GM12878 (cell line): Measurements from ENCODE around the gene RAB3C.

ENCODE experiments used
- CTCF ChIP-seq, 3 experiments: IDR thresholded peaks in 2 of 3; conservative IDR thresholded peaks in 1 of 3; 2 replicates each; pipeline ENCODE4 v1.5.1; 2011; ENCODE audit warnings: low read depth in 3 of 3, low read length in 3 of 3, mild to moderate bottlenecking in 3 of 3, control low read depth in 2 of 3, moderate library complexity in 2 of 3, inconsistent platforms in 1 of 3, mixed read lengths in 1 of 3; ENCODE audit not compliant: control insufficient read depth in 2 of 3, insufficient read depth in 1 of 3; ENCODE audit errors: extremely low read depth in 1 of 3
- E2F8 ChIP-seq: fragments of 450-650 bp; IDR thresholded peaks from 2 replicates; pipeline ENCODE4 v1.6.1; 2018; ENCODE audit warnings: mild to moderate bottlenecking, low read depth, moderate library complexity; ENCODE audit not compliant: partially characterized antibody
- IKZF1 ChIP-seq: fragments of 450-650 bp; conservative IDR thresholded peaks from 2 replicates; pipeline ENCODE4 v1.6.1; 2017; ENCODE audit warnings: antibody characterized with exemption, mild to moderate bottlenecking
- MEF2B ChIP-seq: fragments of 450-650 bp; IDR thresholded peaks from 2 replicates; pipeline ENCODE4 v1.6.1; 2018; ENCODE audit warnings: mild to moderate bottlenecking, moderate library complexity; ENCODE audit not compliant: partially characterized antibody, poor library complexity, severe bottlenecking
- POLR2AphosphoS5 ChIP-seq: IDR thresholded peaks from 2 replicates; pipeline ENCODE4 v1.6.1; 2011; ENCODE audit warnings: mild to moderate bottlenecking, low read length, inconsistent platforms
- ZZZ3 ChIP-seq: IDR thresholded peaks from 2 replicates; pipeline ENCODE4 v1.6.1; 2011; ENCODE audit warnings: low read depth; ENCODE audit not compliant: control insufficient read depth, insufficient read length

- no peak for TF ChIP-seq POLR2AphosphoS5
- no peak for TF ChIP-seq CTCF (IDR thresholded peaks at IDR 0.05 in 2 of 3, conservative IDR thresholded peaks at IDR 0.05 in 1 of 3; ENCODE audit: control insufficient read depth in 2 of 3, extremely low read depth in 1 of 3, insufficient read depth in 1 of 3, low read depth in 3 of 3, low read length in 3 of 3)
- TF ChIP-seq E2F8: no peak
- no peak for TF ChIP-seq MEF2B
- no peak for TF ChIP-seq IKZF1
- TF ChIP-seq ZZZ3: no peak
These were observed 171.4 kb downstream of the RAB3C start for GRCh38 chr5:58754250-58754649.
